ENCODE results near the gene LRRN4CL.

DNA sequence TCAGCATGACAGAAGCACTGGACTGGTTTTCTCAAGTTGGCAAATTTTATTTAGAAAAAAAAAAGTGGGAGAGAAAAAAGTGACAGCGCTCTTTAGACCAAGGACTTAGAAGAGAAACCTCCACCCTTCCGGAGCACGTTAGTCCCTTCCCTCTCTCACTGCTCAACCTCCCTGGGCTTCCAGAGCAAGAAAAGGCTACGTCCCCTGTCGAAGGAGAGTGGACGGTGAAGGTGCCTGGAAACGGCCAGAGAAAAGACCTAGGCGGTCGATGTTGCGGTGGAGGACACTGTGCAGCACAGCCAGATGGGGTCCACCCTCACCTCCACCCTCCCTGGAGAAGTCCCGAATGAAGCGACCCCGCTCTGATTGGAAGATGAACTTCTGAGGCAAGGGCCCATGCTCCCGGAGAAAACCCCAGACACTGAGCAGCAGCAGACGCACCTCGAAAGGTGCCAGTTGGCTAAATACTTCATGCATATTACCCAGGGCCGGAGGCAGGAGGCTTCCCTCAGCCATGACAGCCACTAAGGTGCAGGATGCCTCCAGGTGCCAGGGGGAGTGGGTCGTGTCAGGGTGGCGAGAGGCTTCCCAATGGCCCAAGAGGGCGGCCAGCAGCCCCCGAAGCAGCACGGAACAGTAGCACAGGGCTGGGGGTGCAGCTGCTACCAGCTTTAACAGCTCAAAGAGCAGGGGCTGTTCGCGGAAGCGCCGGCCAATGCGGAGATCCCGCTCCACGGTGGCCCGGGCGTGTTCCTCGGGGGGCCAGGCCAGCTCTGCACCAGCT, 42.3 kb downstream of the LRRN4CL start:
- TF ChIP-seq, protein P1, sequence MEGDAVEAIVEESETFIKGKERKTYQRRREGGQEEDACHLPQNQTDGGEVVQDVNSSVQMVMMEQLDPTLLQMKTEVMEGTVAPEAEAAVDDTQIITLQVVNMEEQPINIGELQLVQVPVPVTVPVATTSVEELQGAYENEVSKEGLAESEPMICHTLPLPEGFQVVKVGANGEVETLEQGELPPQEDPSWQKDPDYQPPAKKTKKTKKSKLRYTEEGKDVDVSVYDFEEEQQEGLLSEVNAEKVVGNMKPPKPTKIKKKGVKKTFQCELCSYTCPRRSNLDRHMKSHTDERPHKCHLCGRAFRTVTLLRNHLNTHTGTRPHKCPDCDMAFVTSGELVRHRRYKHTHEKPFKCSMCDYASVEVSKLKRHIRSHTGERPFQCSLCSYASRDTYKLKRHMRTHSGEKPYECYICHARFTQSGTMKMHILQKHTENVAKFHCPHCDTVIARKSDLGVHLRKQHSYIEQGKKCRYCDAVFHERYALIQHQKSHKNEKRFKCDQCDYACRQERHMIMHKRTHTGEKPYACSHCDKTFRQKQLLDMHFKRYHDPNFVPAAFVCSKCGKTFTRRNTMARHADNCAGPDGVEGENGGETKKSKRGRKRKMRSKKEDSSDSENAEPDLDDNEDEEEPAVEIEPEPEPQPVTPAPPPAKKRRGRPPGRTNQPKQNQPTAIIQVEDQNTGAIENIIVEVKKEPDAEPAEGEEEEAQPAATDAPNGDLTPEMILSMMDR (IDR thresholded peaks at IDR 0.05): no peak
- TF ChIP-seq POLR2AphosphoS5 (IDR thresholded peaks at IDR 0.05): no peak
- no peak for TF ChIP-seq POLR2A (IDR thresholded peaks at IDR 0.05)

Data from breast epithelium (tissue), 3 donors.